NAMALWA (cell line): ENCODE data around the gene OVCA2.

ENCODE experiments used
- DNase-seq: peaks from one replicate; pipeline ENCODE4 v3.0.0-alpha.2; 2015; ENCODE audit warnings: low spot score

OVCA2 gene

GRCh38 chr17:2065949-2066400 is 24.2 kb downstream of the OVCA2 start:
- no peak for DNase-seq

DNA sequence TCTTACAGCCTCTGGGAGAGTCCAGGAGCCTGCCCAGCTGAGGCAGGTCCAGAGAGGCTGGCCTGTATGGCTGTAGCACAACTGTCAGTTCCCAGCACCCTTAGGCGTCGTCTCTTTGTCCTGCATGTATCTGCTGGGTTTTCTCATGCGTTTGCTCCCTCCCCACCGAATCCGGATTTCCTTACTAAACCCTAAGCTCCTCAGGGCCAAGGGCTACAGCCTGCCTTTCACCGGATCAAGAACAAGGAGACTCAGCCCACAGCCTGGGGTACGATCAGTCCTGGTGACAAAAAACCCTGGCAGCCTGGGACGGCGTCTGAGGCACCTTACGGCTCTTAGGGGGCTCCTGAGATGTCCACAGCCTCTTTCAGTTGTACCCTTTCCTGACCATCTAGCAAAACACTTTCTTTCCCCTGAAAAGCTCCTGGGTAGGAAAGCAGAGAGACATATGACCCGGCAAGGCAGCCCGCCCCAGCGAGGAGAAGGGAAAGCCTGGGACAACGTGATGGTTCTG is 25.3 kb downstream of the OVCA2 start:
- DNase-seq = no peak

DNA sequence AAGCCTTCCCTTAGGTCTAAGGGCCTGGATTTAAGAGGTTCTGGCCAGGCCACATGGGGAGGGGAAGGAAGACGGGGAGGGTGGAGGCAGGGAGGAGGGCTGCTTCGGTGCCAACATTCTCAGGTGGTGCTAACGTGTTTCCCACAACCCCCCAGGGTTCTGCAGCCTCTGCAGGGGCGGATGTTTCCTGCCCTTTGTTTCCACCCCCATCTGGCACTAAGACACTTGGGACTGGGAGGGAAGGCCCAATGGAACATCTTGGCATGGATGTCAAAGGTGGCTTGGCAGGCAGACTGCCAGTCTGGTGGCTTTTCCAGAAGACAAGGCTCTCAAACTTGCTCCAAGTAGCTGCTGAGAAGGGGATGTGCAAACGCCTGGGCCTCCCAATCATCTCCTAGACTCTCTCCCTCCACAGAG is 25.8 kb downstream of the OVCA2 start:
- DNase-seq = no peak

DNA sequence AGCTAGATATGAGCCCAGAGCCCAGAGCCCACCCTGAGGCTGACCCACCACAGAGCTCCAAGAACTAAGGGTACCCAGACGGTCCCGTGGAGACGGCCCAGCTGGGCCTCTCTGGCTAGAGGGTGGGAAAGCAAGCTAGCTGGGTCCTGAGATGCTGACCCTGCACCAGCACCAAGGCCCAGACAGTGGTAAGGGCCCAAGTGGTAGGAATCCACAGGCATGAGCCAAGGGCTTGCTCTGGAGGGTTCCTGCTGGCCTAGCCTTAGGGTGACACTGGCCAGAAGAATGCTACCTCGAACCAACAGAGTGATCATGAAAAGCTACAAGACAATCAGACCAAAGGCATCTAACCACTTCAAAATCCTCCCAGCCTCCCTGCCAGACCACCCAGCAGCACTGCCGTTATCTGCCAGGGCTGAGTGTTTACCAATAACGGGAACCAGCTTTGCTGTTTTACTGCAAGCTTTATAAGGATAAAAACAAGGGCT is 26.3 kb downstream of the OVCA2 start:
- no peak for DNase-seq

DNA sequence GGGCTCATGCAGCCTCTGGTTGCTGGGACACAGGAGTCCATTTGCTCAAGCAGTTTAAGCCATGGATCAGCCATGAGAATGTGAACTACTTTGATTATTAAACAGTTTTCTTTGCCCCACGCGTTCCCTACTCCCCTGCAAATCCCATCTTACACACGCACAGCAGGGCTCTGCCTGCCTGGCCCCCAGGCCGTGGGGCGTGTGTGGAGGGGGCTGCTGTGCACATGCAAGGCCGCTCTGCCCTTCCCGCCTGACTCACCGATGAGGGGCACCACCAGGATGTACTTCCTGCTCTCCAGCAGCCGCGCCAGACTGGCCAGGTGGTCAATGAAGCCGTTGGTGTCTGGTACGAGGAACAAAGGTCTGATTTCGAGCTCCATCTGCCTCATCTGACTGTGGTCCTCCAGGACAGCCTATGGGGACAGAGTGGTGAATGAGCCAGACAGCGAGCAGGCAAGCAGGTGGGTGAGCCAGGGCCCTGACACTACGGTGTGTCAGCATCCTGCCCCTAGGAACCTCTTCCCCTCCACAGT is 26.8 kb downstream of the OVCA2 start:
- DNase-seq = no peak

DNA sequence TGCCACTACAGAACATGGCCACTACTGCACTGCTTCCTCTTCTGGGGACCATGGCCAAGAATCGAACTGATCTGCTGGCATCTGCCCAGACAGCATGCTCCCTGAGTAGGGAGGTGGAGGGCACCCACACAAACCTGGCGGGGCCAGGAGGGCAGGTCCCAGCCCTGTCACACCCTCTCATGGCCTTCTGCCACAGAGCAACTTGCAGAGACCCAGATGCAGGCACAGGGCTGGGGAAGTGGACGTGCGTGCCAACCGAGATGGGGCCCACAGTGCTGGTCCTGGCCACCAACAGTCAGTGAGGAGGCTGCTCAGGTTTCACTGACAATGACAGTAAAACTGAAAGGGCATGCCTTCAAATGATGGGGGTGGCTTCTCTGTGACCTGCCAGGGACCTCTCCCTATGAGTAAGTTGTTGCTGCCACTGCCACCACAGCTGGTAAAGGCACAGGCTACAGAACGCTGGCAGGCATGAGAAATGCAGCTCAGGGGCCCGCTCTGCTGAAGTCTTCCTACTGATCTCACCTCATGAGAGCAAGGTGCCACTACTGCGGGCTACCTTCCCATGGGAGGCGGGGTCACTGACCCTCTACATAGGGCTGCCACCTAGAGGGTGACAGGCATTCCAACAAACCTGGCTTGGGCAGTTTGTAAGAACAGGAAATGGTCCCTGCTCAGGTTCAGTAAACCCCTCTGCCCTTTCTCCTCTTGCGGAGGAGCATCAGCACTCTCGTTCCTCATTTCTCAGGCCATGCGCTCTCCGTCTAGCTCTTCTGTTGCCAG is 28.6 kb downstream of the OVCA2 start:
- no peak for DNase-seq

DNA sequence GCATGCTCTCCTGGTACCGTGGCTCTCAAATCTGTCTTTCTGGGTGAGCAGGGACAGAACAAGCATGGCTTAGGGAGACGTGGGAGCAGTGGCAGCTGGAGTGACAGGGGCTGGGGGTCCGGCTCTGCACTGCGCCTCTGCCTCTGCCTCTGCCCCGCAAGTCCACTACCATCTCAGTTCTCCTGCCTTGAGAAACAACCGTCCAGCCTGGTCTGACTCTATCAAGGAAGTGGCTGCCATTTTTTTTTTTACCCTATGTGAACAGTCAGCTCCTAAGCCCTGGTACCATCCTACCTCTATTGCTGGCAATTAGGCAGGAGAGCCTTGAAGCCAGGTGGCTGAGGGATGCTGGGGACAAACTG is 29.2 kb downstream of the OVCA2 start:
- no peak for DNase-seq

GRCh38 chr17:2071455-2072281 is 29.8 kb downstream of the OVCA2 start:
- no peak for DNase-seq

GRCh38 chr17:2074919-2075318 is 33.1 kb downstream of the OVCA2 start:
- no peak for DNase-seq

- no peak for DNase-seq
Measured at GRCh38 chr17:2075336-2076086, 33.7 kb downstream of the OVCA2 start.

GRCh38 chr17:2076087-2076984 is 34.5 kb downstream of the OVCA2 start:
- DNase-seq = no peak

DNA sequence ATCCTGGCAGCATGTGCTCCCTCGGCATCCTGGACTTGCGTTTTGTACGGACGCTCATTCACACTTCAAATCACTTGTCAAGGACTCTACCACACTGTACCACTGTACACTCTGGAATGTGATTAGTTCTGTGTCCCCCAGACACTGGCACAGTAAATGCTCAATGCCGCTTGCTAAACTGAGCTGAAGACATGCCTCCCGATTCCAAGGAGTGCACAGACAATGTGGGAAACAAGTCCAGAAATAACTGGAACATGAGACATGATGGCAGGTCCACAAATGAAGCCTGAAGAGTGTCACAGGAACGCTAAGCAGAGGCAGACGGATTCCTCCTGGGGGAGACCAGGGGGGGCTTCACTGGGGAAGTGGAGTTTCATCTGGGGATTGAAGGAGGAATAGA is 35.2 kb downstream of the OVCA2 start:
- DNase-seq = no peak

GRCh38 chr17:2081564-2081963 is 39.7 kb downstream of the OVCA2 start:
- no peak for DNase-seq

DNA sequence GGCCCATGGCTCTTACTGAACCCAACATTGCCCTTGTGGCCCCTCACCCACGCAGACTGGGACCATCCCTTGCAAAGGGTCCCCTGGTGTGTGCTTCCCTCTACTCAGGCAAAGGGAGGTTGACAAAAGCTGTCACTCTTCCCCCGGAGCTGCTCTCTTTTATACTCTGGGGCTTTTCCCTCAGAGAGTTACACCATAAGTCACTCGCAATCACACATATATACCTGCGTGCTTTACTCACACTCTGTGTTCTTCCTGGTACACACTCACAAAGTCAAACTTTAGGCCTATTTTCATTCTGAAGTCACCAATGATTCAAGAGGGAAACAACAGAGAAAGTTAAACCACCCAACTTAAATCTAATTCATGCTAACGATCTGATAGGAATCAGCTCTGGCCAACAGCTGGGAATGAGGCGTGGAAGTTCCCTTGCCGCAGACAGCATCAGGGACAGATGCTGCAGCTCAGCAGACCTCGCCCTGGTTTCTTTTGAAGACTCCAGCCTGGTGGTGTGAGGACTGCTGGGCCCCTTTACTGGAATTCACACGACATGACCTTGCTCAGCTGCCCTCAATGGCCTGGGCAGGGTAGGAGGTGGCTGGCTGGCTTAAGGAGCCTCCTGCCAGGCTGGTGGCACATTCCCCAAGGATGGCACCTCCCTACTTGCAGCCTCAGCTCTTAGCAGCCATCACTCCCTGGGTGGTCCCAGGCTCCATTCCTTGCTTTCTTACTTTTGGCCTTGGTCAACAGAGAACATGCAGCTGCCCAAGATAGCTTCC is 40.4 kb downstream of the OVCA2 start:
- DNase-seq = no peak

DNA sequence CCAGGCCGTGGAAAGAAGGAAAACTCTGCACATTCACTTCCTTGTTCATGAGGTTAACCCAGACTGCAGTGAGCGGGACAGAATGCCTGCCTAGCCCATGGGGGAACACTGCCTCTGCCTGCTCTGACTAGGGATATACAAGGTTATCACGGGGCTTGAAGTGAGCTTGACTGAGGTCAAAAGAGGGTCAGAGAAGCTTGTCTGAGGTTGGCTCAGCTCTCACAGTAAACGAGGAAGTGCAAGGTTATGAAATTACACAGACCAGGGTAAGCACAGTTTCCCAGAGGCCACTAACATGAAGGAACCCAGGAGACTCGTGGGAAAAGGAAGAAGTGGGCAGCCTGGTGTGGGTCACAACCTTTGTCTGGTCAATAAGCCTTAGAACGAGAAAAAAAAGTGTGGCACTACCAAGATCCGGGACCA is 41.8 kb downstream of the OVCA2 start:
- no peak for DNase-seq

GRCh38 chr17:2084036-2084765 is 42.4 kb downstream of the OVCA2 start:
- DNase-seq = no peak

GRCh38 chr17:2084766-2085647 is 43.2 kb downstream of the OVCA2 start:
- DNase-seq = no peak

DNA sequence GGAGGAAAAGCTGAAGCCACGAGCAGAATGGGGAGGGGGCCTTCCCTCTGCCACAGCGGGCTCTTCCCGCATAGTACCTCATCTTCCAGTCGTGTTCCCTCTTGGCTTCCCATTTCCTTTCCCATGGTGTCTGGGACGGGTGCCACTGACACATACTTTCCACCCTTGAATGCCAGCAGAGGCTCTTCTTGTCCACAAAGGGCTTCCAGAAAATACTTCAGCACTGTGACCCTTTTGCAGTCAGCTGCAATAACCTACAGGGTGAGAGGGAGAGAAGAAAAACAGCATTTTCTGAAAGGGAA is 43.8 kb downstream of the OVCA2 start:
- DNase-seq = no peak

DNA sequence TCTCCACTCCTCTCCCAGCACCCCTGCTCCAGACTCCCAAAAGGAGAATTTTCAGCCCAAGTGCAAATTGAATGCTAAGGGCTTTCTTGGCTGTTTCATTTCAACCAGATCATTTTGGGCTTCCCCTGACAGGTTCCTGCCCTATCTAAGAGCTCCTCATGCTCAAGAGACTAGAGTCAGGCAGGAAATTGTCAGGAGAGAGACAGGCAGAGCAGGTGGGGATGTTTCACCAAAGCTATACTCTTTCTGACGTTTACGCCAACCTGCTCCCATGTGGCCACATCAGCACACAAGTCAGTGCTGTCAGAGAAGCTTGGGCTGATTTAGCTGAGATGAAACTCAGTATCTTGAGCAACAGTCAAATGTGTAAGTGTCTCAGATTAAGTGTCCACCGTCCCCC is 44.5 kb downstream of the OVCA2 start:
- DNase-seq = no peak
